Measurements from ENCODE around the gene SDF2. TPM values are rescaled to one million over a fixed set of nuclear protein-coding genes. Genes with fewer than 3 reads are reported as not detected.

The SDF2 gene
- total and polyA plus RNA-seq, 10 donors: 28.7 to 54.5 (median 46.5) TPM

GRCh38 chr17:28700278-28700677 lies 38.6 kb upstream of the SDF2 start:
- no peak overlapping the region for H3K4me3 ChIP-seq
- H3K27me3 ChIP-seq (replicated peaks in 1 of 7): no peaks in the 10 kb centered on the region
- no peaks in the 10 kb centered on the region for H3K4me1 ChIP-seq
- no peaks in the 10 kb centered on the region for H3K9me3 ChIP-seq
- no peak for DNase-seq
- TF ChIP-seq POLR2A (IDR thresholded peaks at IDR 0.05) (no peak), POLR2AphosphoS5 (IDR thresholded peaks at IDR 0.05) (peak in 2 of 3 donors; percentile 10 to 40)
- TF ChIP-seq, protein P1, sequence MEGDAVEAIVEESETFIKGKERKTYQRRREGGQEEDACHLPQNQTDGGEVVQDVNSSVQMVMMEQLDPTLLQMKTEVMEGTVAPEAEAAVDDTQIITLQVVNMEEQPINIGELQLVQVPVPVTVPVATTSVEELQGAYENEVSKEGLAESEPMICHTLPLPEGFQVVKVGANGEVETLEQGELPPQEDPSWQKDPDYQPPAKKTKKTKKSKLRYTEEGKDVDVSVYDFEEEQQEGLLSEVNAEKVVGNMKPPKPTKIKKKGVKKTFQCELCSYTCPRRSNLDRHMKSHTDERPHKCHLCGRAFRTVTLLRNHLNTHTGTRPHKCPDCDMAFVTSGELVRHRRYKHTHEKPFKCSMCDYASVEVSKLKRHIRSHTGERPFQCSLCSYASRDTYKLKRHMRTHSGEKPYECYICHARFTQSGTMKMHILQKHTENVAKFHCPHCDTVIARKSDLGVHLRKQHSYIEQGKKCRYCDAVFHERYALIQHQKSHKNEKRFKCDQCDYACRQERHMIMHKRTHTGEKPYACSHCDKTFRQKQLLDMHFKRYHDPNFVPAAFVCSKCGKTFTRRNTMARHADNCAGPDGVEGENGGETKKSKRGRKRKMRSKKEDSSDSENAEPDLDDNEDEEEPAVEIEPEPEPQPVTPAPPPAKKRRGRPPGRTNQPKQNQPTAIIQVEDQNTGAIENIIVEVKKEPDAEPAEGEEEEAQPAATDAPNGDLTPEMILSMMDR (IDR thresholded peaks at IDR 0.05 in 8 of 11, conservative IDR thresholded peaks at IDR 0.05 in 3 of 11): no peak
- intact Hi-C loops (cut with DNase I; ENCODE audit: low total_unique reads): no loop called here
- no peak overlapping the region for H3K27ac ChIP-seq
- H3K36me3 ChIP-seq: peaks cover 25 to 99% (median 96%) of the 10 kb centered on the region in 6 donors
- 85 to 100% (median 88%) methylated on average over 1 to 8 of the region's 8 CpGs for WGBS, 5 donors

DNA sequence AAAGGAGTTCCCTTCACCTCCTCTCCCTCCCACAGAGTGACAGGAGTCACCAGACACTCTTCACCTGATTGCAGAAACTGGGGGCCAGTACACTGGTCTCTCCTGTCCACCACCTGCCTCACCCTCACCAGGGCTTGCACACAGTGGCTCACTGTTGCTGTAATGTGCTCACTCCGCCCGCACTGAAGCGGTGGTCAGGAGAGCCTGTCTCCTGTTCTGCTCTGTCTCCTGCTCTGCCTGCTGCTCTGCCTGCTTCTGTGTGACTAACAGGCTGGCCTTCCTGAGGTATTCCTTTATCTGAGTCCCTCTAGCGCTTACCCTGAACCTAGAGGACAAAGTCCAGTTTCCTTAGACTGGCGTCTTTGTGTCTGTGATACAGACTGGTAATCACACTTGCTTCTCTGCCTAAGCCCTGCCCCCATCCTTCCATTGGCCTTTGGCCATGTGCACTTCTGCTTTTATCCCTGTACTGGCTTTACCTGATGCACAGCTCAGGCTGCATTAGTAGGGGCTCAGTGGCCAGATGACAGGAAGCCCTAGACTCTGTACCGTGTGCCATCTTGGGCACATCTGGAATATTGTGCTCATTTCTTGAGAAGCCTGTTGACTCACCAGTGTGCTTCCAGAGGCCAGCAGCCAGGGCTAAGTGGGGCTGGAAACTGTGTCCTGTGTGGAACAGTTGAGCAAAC lies 36.7 kb upstream of the SDF2 start:
- intact Hi-C loops (cut with DNase I; ENCODE audit: low total_unique reads): no loop called here
- no peak overlapping the region for H3K4me3 ChIP-seq
- DNase-seq: no peak
- 90 to 91% (median 90%) methylated on average over 5 to 6 of the region's 6 CpGs for WGBS, 5 donors
- no peaks in the 10 kb centered on the region for H3K27me3 ChIP-seq (replicated peaks in 1 of 7)
- TF ChIP-seq POLR2A (IDR thresholded peaks at IDR 0.05): no peak
- TF ChIP-seq, protein P1 (IDR thresholded peaks at IDR 0.05 in 8 of 11, conservative IDR thresholded peaks at IDR 0.05 in 3 of 11): no peak
- no peak for TF ChIP-seq POLR2AphosphoS5 (IDR thresholded peaks at IDR 0.05)
- no peaks in the 10 kb centered on the region for H3K4me1 ChIP-seq
- H3K27ac ChIP-seq: no peak overlapping the region
- H3K9me3 ChIP-seq: no peaks in the 10 kb centered on the region
- H3K36me3 ChIP-seq: peaks cover 25 to 100% (median 100%) of the 10 kb centered on the region in 6 donors

- intact Hi-C loops (cut with DNase I; ENCODE audit: low total_unique reads): no loop called here
- H3K27me3 ChIP-seq (replicated peaks in 1 of 7): no peaks in the 10 kb centered on the region
- H3K9me3 ChIP-seq: no peaks in the 10 kb centered on the region
- H3K4me1 ChIP-seq: no peaks in the 10 kb centered on the region
- DNase-seq: peak; percentile 7
- H3K4me3 ChIP-seq: no peak overlapping the region
- H3K36me3 ChIP-seq: peaks cover 15 to 100% (median 99%) of the 10 kb centered on the region in 6 donors
- 58 to 96% (median 91%) methylated on average over 1 of the region's 1 CpG for WGBS, 5 donors
- no peak overlapping the region for H3K27ac ChIP-seq
- TF ChIP-seq POLR2AphosphoS5 (IDR thresholded peaks at IDR 0.05): no peak
- TF ChIP-seq POLR2A (IDR thresholded peaks at IDR 0.05): no peak
- TF ChIP-seq, protein P1 (IDR thresholded peaks at IDR 0.05 in 8 of 11, conservative IDR thresholded peaks at IDR 0.05 in 3 of 11): no peak
These were observed 32.2 kb upstream of the SDF2 start for GRCh38 chr17:28693869-28694268.

- WGBS, 5 donors: 94 to 100% (median 98%) methylated on average over 3 of the region's 3 CpGs
- intact Hi-C loops (cut with DNase I; ENCODE audit: low total_unique reads): no loop called here
- Histone ChIP-seq H3K4me3 (no peak overlapping the region), H3K36me3 (peaks cover 17 to 100% (median 100%) of the 10 kb centered on the region in 6 donors), H3K4me1 (no peaks in the 10 kb centered on the region), H3K27ac (no peak overlapping the region), H3K9me3 (no peaks in the 10 kb centered on the region), H3K27me3 (replicated peaks in 1 of 7) (no peaks in the 10 kb centered on the region)
- TF ChIP-seq POLR2AphosphoS5 (IDR thresholded peaks at IDR 0.05) (no peak), POLR2A (IDR thresholded peaks at IDR 0.05) (no peak)
- TF ChIP-seq, protein P1 (IDR thresholded peaks at IDR 0.05 in 8 of 11, conservative IDR thresholded peaks at IDR 0.05 in 3 of 11): no peak
- DNase-seq: no peak
These were observed 27.3 kb upstream of the SDF2 start for GRCh38 chr17:28689011-28689410.
